ENCODE results near the gene IMP4. TPM values are rescaled to one million over a fixed set of nuclear protein-coding genes. Genes with fewer than 3 reads are reported as not detected.

Gene IMP4
- total and polyA plus RNA-seq, 2 of the 4 experiments (the other 2 are of a cell fraction) = 154 to 169 TPM

DNA sequence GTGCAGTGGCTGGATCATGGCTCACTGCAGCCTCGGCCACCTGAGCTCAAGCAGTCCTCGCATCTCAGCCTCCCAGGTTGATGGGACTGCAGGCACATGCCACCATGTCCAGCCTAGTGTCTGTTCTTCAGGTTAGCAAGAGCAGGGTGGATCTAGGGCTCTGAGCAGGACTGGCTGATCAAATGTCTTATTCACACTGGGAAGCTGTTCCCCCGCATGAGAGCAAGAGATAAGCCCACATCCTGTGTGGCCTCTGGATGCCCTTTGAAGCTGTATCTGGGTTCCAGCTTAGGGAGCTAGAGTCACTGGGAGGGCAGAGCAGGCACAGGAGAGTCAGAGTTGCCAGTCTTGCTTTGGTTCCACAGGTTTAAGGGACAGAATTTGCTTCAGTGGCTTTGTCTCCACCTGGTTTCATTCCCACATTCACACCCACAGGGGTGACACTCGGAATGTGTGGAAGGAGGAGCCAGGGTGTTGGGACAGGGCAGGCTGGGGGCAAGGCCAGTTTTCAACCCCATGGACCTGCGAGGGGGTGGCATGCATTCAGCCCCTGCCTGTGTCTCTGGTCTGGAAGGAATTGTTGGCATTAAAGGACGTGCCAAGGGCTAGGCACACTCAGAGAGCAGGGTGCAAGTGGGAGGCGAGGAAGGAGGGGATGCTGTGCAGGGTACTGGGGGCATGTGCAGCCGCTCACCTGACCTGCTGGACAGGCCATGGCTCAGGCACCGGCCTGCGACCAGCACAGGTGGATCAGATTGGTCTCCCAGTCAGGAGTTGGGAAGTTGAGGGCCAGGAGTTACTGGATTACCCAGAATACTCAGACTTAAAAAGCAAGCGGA lies 37.6 kb downstream of the IMP4 start (continued):
- no peak for TF ChIP-seq CEBPB (IDR thresholded peaks at IDR 0.05; ENCODE audit: low read depth, low read length)

DNA sequence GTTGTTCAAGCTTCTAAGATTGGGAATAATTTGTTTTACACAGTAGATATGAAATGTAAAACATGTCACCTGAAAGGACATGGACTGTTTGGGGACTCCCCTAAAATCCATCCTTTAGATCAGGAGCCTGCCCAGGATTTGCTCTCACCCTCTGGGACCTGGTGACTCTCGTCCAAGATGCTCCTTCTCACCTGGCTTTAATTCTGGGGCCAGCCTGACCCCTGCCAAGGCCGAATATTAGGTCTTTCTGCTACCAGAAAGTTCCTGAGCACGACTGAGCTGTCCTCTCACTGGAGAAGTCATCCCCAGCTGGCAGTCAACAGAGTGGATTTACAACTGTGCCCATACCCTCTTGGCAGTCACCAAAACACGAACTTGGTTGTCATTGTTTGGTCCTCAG lies 38.4 kb downstream of the IMP4 start:
- dilution Hi-C loops (cut with HindIII; ENCODE audit: low sequenced_read_pairs, unreplicated experiment) = no loop called here
- 86% methylated on average over 2 of the region's 4 CpGs; no CpG with 5 or more reads in 1 of the 2 experiments for WGBS, 2 experiments (ENCODE audit: extremely low coverage in 2 of 2, insufficient read length in 1 of 2)
- H3K27ac ChIP-seq (ENCODE audit: insufficient read depth, low read length) = no peak overlapping the region
- no peak for TF ChIP-seq MXI1 (IDR thresholded peaks at IDR 0.05; ENCODE audit: borderline replicate concordance, low read depth, low read length)
- no peak for TF ChIP-seq RFX5 (IDR thresholded peaks at IDR 0.05; ENCODE audit: low read depth, low read length)
- TF ChIP-seq, protein P1, sequence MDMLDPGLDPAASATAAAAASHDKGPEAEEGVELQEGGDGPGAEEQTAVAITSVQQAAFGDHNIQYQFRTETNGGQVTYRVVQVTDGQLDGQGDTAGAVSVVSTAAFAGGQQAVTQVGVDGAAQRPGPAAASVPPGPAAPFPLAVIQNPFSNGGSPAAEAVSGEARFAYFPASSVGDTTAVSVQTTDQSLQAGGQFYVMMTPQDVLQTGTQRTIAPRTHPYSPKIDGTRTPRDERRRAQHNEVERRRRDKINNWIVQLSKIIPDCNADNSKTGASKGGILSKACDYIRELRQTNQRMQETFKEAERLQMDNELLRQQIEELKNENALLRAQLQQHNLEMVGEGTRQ (IDR thresholded peaks at IDR 0.05; ENCODE audit: low read depth, low read length) = no peak
- TF ChIP-seq POLR2A (IDR thresholded peaks at IDR 0.05; ENCODE audit: low read depth, low read length) = no peak
- TF ChIP-seq MAZ (IDR thresholded peaks at IDR 0.05; ENCODE audit: borderline replicate concordance, low read depth, low read length) = no peak
- no peak for TF ChIP-seq MAFK (IDR thresholded peaks at IDR 0.05; ENCODE audit: low read depth, low read length)
- no peak for TF ChIP-seq RAD21 (IDR thresholded peaks at IDR 0.05; ENCODE audit: low read length)
- TF ChIP-seq SMC3 (IDR thresholded peaks at IDR 0.05; ENCODE audit: low read depth, low read length) = no peak
- TF ChIP-seq FOS (IDR thresholded peaks at IDR 0.05; ENCODE audit: low read depth, low read length) = no peak
- TF ChIP-seq NFE2L2 (IDR thresholded peaks at IDR 0.05; ENCODE audit: low read depth, low read length) = no peak
- TF ChIP-seq, protein P2, sequence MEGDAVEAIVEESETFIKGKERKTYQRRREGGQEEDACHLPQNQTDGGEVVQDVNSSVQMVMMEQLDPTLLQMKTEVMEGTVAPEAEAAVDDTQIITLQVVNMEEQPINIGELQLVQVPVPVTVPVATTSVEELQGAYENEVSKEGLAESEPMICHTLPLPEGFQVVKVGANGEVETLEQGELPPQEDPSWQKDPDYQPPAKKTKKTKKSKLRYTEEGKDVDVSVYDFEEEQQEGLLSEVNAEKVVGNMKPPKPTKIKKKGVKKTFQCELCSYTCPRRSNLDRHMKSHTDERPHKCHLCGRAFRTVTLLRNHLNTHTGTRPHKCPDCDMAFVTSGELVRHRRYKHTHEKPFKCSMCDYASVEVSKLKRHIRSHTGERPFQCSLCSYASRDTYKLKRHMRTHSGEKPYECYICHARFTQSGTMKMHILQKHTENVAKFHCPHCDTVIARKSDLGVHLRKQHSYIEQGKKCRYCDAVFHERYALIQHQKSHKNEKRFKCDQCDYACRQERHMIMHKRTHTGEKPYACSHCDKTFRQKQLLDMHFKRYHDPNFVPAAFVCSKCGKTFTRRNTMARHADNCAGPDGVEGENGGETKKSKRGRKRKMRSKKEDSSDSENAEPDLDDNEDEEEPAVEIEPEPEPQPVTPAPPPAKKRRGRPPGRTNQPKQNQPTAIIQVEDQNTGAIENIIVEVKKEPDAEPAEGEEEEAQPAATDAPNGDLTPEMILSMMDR (conservative IDR thresholded peaks at IDR 0.05; ENCODE audit: low read depth, low read length) = no peak
- no peak for TF ChIP-seq BHLHE40 (IDR thresholded peaks at IDR 0.05; ENCODE audit: low read depth, low read length)
- no peak for TF ChIP-seq CEBPB (IDR thresholded peaks at IDR 0.05; ENCODE audit: low read depth, low read length)
- no peak for TF ChIP-seq RCOR1 (IDR thresholded peaks at IDR 0.05; ENCODE audit: insufficient replicate concordance, low read length)
- TF ChIP-seq CHD1 (IDR thresholded peaks at IDR 0.05; ENCODE audit: low read depth, low read length) = no peak

More for the DNA sequence above, 38.4 kb downstream of the IMP4 start:
- no TSS peak for BruUV-seq (replicated peaks)
- no peak overlapping the region for H3K14ac ChIP-seq (replicated peaks; ENCODE audit: low read depth, low read length)
- ChIA-PET POLR2A (ENCODE audit: unreplicated experiment) (no interaction called here), CTCF (no interaction called here)
- peaks cover 10% of the 10 kb centered on the region for H3K36me3 ChIP-seq (ENCODE audit: control insufficient read depth, insufficient read depth, low read length)
- 0 out of 2 replicates have a peak, but pooled peaks cover 2% of the 10 kb centered on the region for H3K4me1 ChIP-seq (ENCODE audit: control insufficient read depth, insufficient read depth, low read length)
- ATAC-seq (ENCODE audit: low read depth) = no peak
- H4K5ac ChIP-seq (ENCODE audit: low read depth, low read length) = no peak overlapping the region
- no peak overlapping the region for H2BK5ac ChIP-seq (ENCODE audit: low read depth, low read length, poor library complexity, severe bottlenecking)
- no peak overlapping the region for H4K91ac ChIP-seq (ENCODE audit: insufficient read depth, low read depth, low read length)
- no peak for DNase-seq
- H3K9ac ChIP-seq (ENCODE audit: low read depth, low read length) = no peak overlapping the region
- no peak overlapping the region for H3K4me2 ChIP-seq (ENCODE audit: low read depth, low read length)
- no peaks in the 10 kb centered on the region for H3K27me3 ChIP-seq (ENCODE audit: control insufficient read depth, insufficient read depth, low read length)
- H2AK9ac ChIP-seq (replicated peaks; ENCODE audit: low read depth, low read length, poor library complexity) = no peak overlapping the region
- in situ Hi-C loops (cut with MboI; ENCODE audit: low sequenced_read_pairs) (no loop called here), intact Hi-C loops (cut with micrococcal nuclease) (no loop called here)
- no peak overlapping the region for H2BK120ac ChIP-seq (ENCODE audit: low read depth, low read length)
- H2BK20ac ChIP-seq (ENCODE audit: low read depth, low read length) = no peak overlapping the region
- peaks cover 17% of the 10 kb centered on the region for H3K9me1 ChIP-seq (ENCODE audit: insufficient read depth, low read length)
- no peak overlapping the region for H2AK5ac ChIP-seq (ENCODE audit: low read depth, low read length)
- no peak overlapping the region for H2AFZ ChIP-seq (replicated peaks; ENCODE audit: low read length, poor library complexity)
- H3K9me3 ChIP-seq (ENCODE audit: control insufficient read depth, insufficient read depth, low read length) = no peaks in the 10 kb centered on the region
- peaks cover 3% of the 10 kb centered on the region for H4K20me1 ChIP-seq (ENCODE audit: insufficient read depth, low read length)
- H2BK15ac ChIP-seq (ENCODE audit: low read depth, low read length) = no peak overlapping the region
- no peak overlapping the region for H3K4me3 ChIP-seq (ENCODE audit: insufficient read depth, low read depth, low read length)
- no peak overlapping the region for H3K23ac ChIP-seq (ENCODE audit: low read depth, low read length)
- no peak overlapping the region for H3K18ac ChIP-seq (ENCODE audit: low read depth, low read length)
- H3K56ac ChIP-seq (ENCODE audit: extremely low read depth, insufficient read depth, low read length) = no peak overlapping the region
- no peak overlapping the region for H4K8ac ChIP-seq (ENCODE audit: low read depth in 2 of 2, low read length in 2 of 2)
- no peak overlapping the region for H3K4ac ChIP-seq (ENCODE audit: low read depth, low read length)
- H3K79me1 ChIP-seq (ENCODE audit: low read depth in 1 of 2, low read length in 2 of 2) = peaks cover 26 to 64% of the 10 kb centered on the region in 2 experiments
